A673 (cell line): Measurements from ENCODE around the gene CPPED1. TPM values are rescaled to one million over a fixed set of nuclear protein-coding genes. Genes with fewer than 3 reads are reported as not detected.

Experiments used
- BruUV-seq: library from RNA; stranded (reverse); fragments of 400-500 nt; replicated peaks from 2 replicates; lab custom pipeline; 2021; lab: Mats Ljungman, UMichigan
- CTCF ChIA-PET: fragments of 300-600 bp; sonication (Branson Sonifier 250); formaldehyde crosslinking; loops from one replicate; lab custom pipeline; 2022; ENCODE audit warnings: antibody characterized with exemption; lab: Charles Lee
- POLR2A ChIA-PET: fragments of 300-600 bp; sonication (Branson Sonifier 250); formaldehyde crosslinking; loops from one replicate; lab custom pipeline; 2022; ENCODE audit warnings: antibody characterized with exemption; ENCODE audit not compliant: low non-redundant PET; lab: Charles Lee
- DNase-seq: peaks from one replicate; pipeline ENCODE4 v3.0.0-alpha.2; 2015; ENCODE audit warnings: low spot score
- H3K27ac ChIP-seq: fragments of 200-600 bp; sonication (generic); 2 replicates; pipeline ENCODE4 v1.5.1; 2016; ENCODE audit warnings: mixed run types, low read depth, mild to moderate bottlenecking, mixed read lengths, antibody characterized with exemption, low read length; ENCODE audit not compliant: poor library complexity, severe bottlenecking
- H3K27me3 ChIP-seq: fragments of 200-600 bp; sonication (generic); replicated peaks from 2 replicates; pipeline ENCODE4 v1.6.1; 2017; ENCODE audit warnings: mixed run types, low read depth, mild to moderate bottlenecking, mixed read lengths, antibody characterized with exemption, low read length; ENCODE audit not compliant: insufficient read depth, poor library complexity
- H3K36me3 ChIP-seq: fragments of 200-600 bp; sonication (generic); 2 replicates; pipeline ENCODE4 v1.6.1; 2016; ENCODE audit warnings: mixed run types, mild to moderate bottlenecking, mixed read lengths, antibody characterized with exemption, low read length; ENCODE audit not compliant: insufficient read depth, poor library complexity, severe bottlenecking
- H3K4me1 ChIP-seq: fragments of 200-600 bp; sonication (generic); 2 replicates; pipeline ENCODE4 v1.6.1; 2017; ENCODE audit warnings: mixed run types, mild to moderate bottlenecking, mixed read lengths, antibody characterized with exemption, low read length; ENCODE audit not compliant: insufficient read depth, poor library complexity, severe bottlenecking
- H3K4me3 ChIP-seq: fragments of 200-600 bp; sonication (generic); 2 replicates; pipeline ENCODE4 v1.5.1; 2016; ENCODE audit warnings: low read depth, mixed run types, mild to moderate bottlenecking, mixed read lengths, low read length; ENCODE audit not compliant: poor library complexity, severe bottlenecking
- H3K9me3 ChIP-seq: fragments of 200-600 bp; sonication (generic); 2 replicates; pipeline ENCODE4 v1.6.1; 2016; ENCODE audit warnings: mixed run types, low read depth, mild to moderate bottlenecking, mixed read lengths, antibody characterized with exemption, low read length; ENCODE audit not compliant: poor library complexity, severe bottlenecking
- CTCF ChIP-seq: fragments of 300-800, 200-600 bp; sonication (generic); conservative IDR thresholded peaks from 2 replicates; pipeline ENCODE4 v1.5.1; 2017; ENCODE audit warnings: low read depth, mild to moderate bottlenecking, antibody characterized with exemption, low read length, moderate library complexity, mixed read lengths
- EZH2 ChIP-seq: fragments of 200-600 bp; sonication (generic); IDR thresholded peaks from 2 replicates; pipeline ENCODE4 v1.6.1; 2017; ENCODE audit warnings: borderline replicate concordance, low read depth, mild to moderate bottlenecking, mixed read lengths, antibody characterized with exemption, low read length; ENCODE audit not compliant: poor library complexity, severe bottlenecking
- intact Hi-C: fragments of 100-400 bp; cut with micrococcal nuclease; formaldehyde crosslinking; loops from one replicate; pipeline ENCODE4 v1.10.0; 2022; ENCODE audit not compliant: unreplicated experiment
- total RNA-seq: library from RNA; stranded (reverse); gene quantifications from 2 replicates; pipeline ENCODE4 v1.2.3, GENCODE V29; 2021

The CPPED1 gene
- total RNA-seq, 1 experiment from 2014 or later, result 0.90 TPM

- no peaks in the 10 kb centered on the region for H3K9me3 ChIP-seq
- ChIA-PET CTCF (no interaction called here), POLR2A (no interaction called here)
- H3K27me3 ChIP-seq, result no peaks in the 10 kb centered on the region
- intact Hi-C loops, result no loop called here
- no peak overlapping the region for H3K27ac ChIP-seq
- TF ChIP-seq EZH2 (no peak), CTCF (no peak)
- no peak for DNase-seq
- BruUV-seq, result no TSS peak
- H3K36me3 ChIP-seq, result no peaks in the 10 kb centered on the region
- H3K4me3 ChIP-seq, result no peak overlapping the region
- H3K4me1 ChIP-seq, result no peaks in the 10 kb centered on the region
Observed at GRCh38 chr16:12805066-12805465, 1.4 kb upstream of the CPPED1 start.

GRCh38 chr16:12804395-12804794 lies 708 bp upstream of the CPPED1 start:
- Histone ChIP-seq H3K27me3 (no peaks in the 10 kb centered on the region), H3K27ac (no peak overlapping the region), H3K9me3 (no peaks in the 10 kb centered on the region), H3K4me3 (no peak overlapping the region), H3K36me3 (no peaks in the 10 kb centered on the region), H3K4me1 (no peaks in the 10 kb centered on the region)
- intact Hi-C loops, result no loop called here
- TF ChIP-seq EZH2 (no peak), CTCF (no peak)
- no peak for DNase-seq
- CTCF ChIA-PET, result interaction anchor here (0.6 kb wide), 1 partner anchor 378 kb away, joined by 3 read pairs; no protein-coding TSS in a partner anchor
- BruUV-seq, result no TSS peak
- POLR2A ChIA-PET, result no interaction called here

- Histone ChIP-seq H3K4me3 (no peak overlapping the region), H3K27ac (no peak overlapping the region), H3K36me3 (no peaks in the 10 kb centered on the region), H3K9me3 (no peaks in the 10 kb centered on the region), H3K4me1 (no peaks in the 10 kb centered on the region), H3K27me3 (no peaks in the 10 kb centered on the region)
- no TSS peak for BruUV-seq
- CTCF ChIA-PET, result no interaction called here
- no peak for DNase-seq
- intact Hi-C loops, result no loop called here
- TF ChIP-seq CTCF (no peak), EZH2 (no peak)
- POLR2A ChIA-PET, result no interaction called here
Observed at GRCh38 chr16:12802661-12803060, 1.0 kb downstream of the CPPED1 start.
